Measurements from ENCODE around the gene C1QC. TPM values are rescaled to one million over a fixed set of nuclear protein-coding genes. Genes with fewer than 3 reads are reported as not detected.
A peak's percentile ranks its signal among the peaks of the same experiment; 100 is the strongest.

Gene C1QC
- total RNA-seq, 3 donors from 2014 or later = 44.3 to 200 (median 189) TPM

GRCh38 chr1:22646384-22646783 lies 3.0 kb downstream of the C1QC start:
- intact Hi-C loops (cut with DNase I, micrococcal nuclease) = no loop called here
- Histone ChIP-seq H3K36me3 (ENCODE audit: low read depth) (no peaks in the 10 kb centered on the region), H3K4me3 (no peak overlapping the region), H3K4me1 (ENCODE audit: low read depth) (no peaks in the 10 kb centered on the region), H3K9me3 (no peaks in the 10 kb centered on the region)
- no peak for DNase-seq
- TF ChIP-seq CTCF (IDR thresholded peaks at IDR 0.05) = no peak
- ATAC-seq = no peak

GRCh38 chr1:22650089-22650693 lies 6.8 kb downstream of the C1QC start:
- Histone ChIP-seq H3K36me3 (ENCODE audit: low read depth) (no peaks in the 10 kb centered on the region), H3K4me1 (ENCODE audit: low read depth) (no peaks in the 10 kb centered on the region), H3K4me3 (no peak overlapping the region), H3K9me3 (no peaks in the 10 kb centered on the region)
- no peak for DNase-seq
- intact Hi-C loops (cut with DNase I, micrococcal nuclease) = no loop called here
- no peak for TF ChIP-seq CTCF (IDR thresholded peaks at IDR 0.05)
- no peak for ATAC-seq

- H3K4me1 ChIP-seq (ENCODE audit: low read depth) = no peaks in the 10 kb centered on the region
- peak; percentile 29 for ATAC-seq
- intact Hi-C loops (cut with DNase I, micrococcal nuclease) = no loop called here
- no peaks in the 10 kb centered on the region for H3K9me3 ChIP-seq
- TF ChIP-seq CTCF (IDR thresholded peaks at IDR 0.05) = no peak
- H3K4me3 ChIP-seq = no peak overlapping the region
- no peak for DNase-seq
- H3K36me3 ChIP-seq (ENCODE audit: low read depth) = no peaks in the 10 kb centered on the region
These were observed 8.8 kb downstream of the C1QC start for GRCh38 chr1:22651941-22652856.

GRCh38 chr1:22652881-22653316 lies 9.5 kb downstream of the C1QC start, which contains the start of gene C1QB:
C1QB (plus strand) TSS chr1:22653236; CDS start chr1:22659463, 6,227 bp downstream.
- Histone ChIP-seq H3K36me3 (ENCODE audit: low read depth) (no peaks in the 10 kb centered on the region), H3K4me3 (no peak within 1 kb of the TSS), H3K9me3 (no peaks in the 10 kb centered on the region), H3K4me1 (ENCODE audit: low read depth) (no peaks in the 10 kb centered on the region)
- DNase-seq = no peak
- intact Hi-C loops (cut with DNase I, micrococcal nuclease) = no loop called here
- TF ChIP-seq CTCF (IDR thresholded peaks at IDR 0.05) = no peak
- peak; percentile 57 for ATAC-seq

- TF ChIP-seq CTCF (IDR thresholded peaks at IDR 0.05) = no peak
- DNase-seq (no peak), ATAC-seq (no peak)
- intact Hi-C loops (cut with DNase I, micrococcal nuclease) = no loop called here
- Histone ChIP-seq H3K9me3 (no peaks in the 10 kb centered on the region), H3K4me1 (ENCODE audit: low read depth) (no peaks in the 10 kb centered on the region), H3K4me3 (no peak overlapping the region), H3K36me3 (ENCODE audit: low read depth) (no peaks in the 10 kb centered on the region)
These were observed 11.3 kb downstream of the C1QC start for GRCh38 chr1:22654692-22655091.
